ENCODE results near the gene ATPAF2.

Gene ATPAF2

GRCh38 chr17:18021372-18021771 is 17.6 kb downstream of the ATPAF2 start:
- TF ChIP-seq CTCF (IDR thresholded peaks at IDR 0.05; ENCODE audit: low read length, missing control alignments): no peak
- no peak for DNase-seq (ENCODE audit: low read depth)
- no peak overlapping the region for H3K4me3 ChIP-seq (replicated peaks; ENCODE audit: low read depth, low read length)

- TF ChIP-seq CTCF (IDR thresholded peaks at IDR 0.05; ENCODE audit: low read length, missing control alignments): no peak
- no peak for DNase-seq (ENCODE audit: low read depth)
- H3K4me3 ChIP-seq (replicated peaks; ENCODE audit: low read depth, low read length): no peak overlapping the region
These were observed 18.0 kb downstream of the ATPAF2 start for GRCh38 chr17:18020971-18021370.

GRCh38 chr17:18019838-18020154 is 19.2 kb downstream of the ATPAF2 start:
- no peak for TF ChIP-seq CTCF (IDR thresholded peaks at IDR 0.05; ENCODE audit: low read length, missing control alignments)
- H3K4me3 ChIP-seq (replicated peaks; ENCODE audit: low read depth, low read length): no peak overlapping the region
- DNase-seq (ENCODE audit: low read depth): no peak

- TF ChIP-seq CTCF (IDR thresholded peaks at IDR 0.05; ENCODE audit: low read length, missing control alignments): no peak
- no peak overlapping the region for H3K4me3 ChIP-seq (replicated peaks; ENCODE audit: low read depth, low read length)
- DNase-seq (ENCODE audit: low read depth): no peak
These were observed 20.5 kb downstream of the ATPAF2 start for GRCh38 chr17:18018411-18018921.

GRCh38 chr17:18017958-18018357 is 21.0 kb downstream of the ATPAF2 start:
- no peak for TF ChIP-seq CTCF (IDR thresholded peaks at IDR 0.05; ENCODE audit: low read length, missing control alignments)
- no peak overlapping the region for H3K4me3 ChIP-seq (replicated peaks; ENCODE audit: low read depth, low read length)
- peak; percentile 82 for DNase-seq (ENCODE audit: low read depth)

- H3K4me3 ChIP-seq (replicated peaks; ENCODE audit: low read depth, low read length): no peak overlapping the region
- TF ChIP-seq CTCF (IDR thresholded peaks at IDR 0.05; ENCODE audit: low read length, missing control alignments): no peak
- no peak for DNase-seq (ENCODE audit: low read depth)
These were observed 22.5 kb downstream of the ATPAF2 start for GRCh38 chr17:18016426-18016825.

- no peak overlapping the region for H3K4me3 ChIP-seq (replicated peaks; ENCODE audit: low read depth, low read length)
- no peak for TF ChIP-seq CTCF (IDR thresholded peaks at IDR 0.05; ENCODE audit: low read length, missing control alignments)
- no peak for DNase-seq (ENCODE audit: low read depth)
These were observed 23.4 kb downstream of the ATPAF2 start for GRCh38 chr17:18015593-18015992.
